ENCODE results near the gene DHPS.
"Not testable (repeated sequence)": the region's sequence is repeated elsewhere in the genome, so short reads cannot be mapped to it uniquely, and the experiment has no call there.

The DHPS gene

DNA sequence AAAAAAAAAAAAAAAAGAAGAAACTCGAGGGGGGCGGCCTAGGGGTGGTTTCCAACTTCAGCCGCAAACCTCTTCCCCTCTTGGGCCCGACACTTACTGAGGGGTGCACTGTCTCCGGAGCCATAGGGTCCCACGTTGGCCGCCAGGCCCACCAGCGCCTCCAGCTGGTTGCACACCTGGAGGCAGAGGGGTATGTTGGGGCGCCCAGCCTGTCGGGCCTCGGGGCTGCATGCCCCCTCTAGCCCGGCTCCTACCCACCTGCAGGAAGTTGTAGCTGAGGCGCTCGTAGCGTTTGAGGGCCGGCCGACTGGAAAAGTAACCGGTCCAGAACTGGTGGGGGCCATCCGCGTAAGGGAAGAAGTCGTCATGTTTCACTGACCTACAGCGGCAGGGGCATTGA lies 23.7 kb downstream of the DHPS start:
- DNase-seq (ENCODE audit: low spot score): no peak
- peaks cover 44% of the 10 kb centered on the region for H3K36me3 Mint-ChIP-seq (ENCODE audit: low read depth)
- no peak overlapping the region for H3K4me3 Mint-ChIP-seq
- H3K27me3 Mint-ChIP-seq (ENCODE audit: low read depth): no peaks in the 10 kb centered on the region
- no peak overlapping the region for H3K27ac Mint-ChIP-seq
- H3K4me1 Mint-ChIP-seq (ENCODE audit: low read depth): no peaks in the 10 kb centered on the region
- no peaks in the 10 kb centered on the region for H3K9me3 Mint-ChIP-seq

DNA sequence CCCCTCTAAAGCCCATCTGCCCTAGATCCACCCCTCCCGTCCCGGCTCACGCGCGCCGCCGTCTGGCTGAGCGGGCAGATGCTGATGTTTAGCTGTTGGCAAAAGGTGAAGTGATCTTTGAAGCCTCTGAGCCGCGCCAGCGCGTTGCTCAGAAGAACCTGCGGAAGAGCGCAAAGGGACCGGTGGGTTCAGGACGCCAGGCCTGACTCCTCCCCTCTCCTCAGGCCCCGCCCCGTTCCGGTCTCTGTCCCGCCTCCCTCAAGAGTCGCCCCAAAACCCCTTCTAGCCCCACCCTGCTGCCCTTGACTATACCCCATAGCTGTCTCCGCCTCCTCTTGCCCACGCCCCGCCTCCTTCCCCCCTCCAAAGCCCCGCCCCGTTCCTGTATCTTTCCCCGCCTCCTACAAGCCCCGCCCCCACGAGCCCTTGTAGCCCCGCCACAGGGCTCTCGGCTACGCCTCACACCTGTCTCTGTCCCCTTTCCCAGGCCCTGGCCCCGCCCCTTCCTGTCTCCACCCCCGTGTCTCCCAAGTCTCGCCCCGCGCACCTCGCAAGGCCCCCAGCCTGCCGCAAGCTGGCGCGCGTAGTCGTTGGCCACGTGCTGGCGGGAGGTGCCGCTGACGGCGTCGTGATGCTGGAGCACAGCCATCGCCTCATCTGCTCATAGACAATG lies 24.6 kb downstream of the DHPS start:
- no peak for DNase-seq (ENCODE audit: low spot score)
- H3K4me3 Mint-ChIP-seq: no peak overlapping the region
- H3K9me3 Mint-ChIP-seq: no peaks in the 10 kb centered on the region
- no peaks in the 10 kb centered on the region for H3K4me1 Mint-ChIP-seq (ENCODE audit: low read depth)
- no peaks in the 10 kb centered on the region for H3K27me3 Mint-ChIP-seq (ENCODE audit: low read depth)
- peaks cover 44% of the 10 kb centered on the region for H3K36me3 Mint-ChIP-seq (ENCODE audit: low read depth)
- no peak overlapping the region for H3K27ac Mint-ChIP-seq

DNA sequence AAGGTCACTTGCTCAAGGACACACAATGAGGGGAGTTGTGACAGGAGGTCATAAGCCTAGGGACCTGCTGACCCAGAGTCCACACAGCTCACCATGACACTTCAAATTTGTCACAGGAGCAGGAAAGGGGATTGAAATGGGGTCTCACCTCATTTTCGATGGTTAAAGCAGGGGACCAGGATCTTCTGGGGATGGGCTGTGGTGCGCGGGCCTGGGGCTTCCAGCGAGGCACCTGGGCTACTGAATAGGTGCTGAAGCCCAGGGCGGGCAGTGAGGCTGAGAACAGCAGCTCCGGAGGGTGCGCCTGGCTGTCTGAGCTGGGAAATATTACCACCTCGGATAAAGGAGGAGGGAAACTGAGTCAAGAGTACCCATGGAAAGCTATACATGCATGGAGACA lies 26.1 kb downstream of the DHPS start:
- no peaks in the 10 kb centered on the region for H3K27me3 Mint-ChIP-seq (ENCODE audit: low read depth)
- DNase-seq (ENCODE audit: low spot score): no peak
- no peak overlapping the region for H3K27ac Mint-ChIP-seq
- H3K4me1 Mint-ChIP-seq (ENCODE audit: low read depth): no peaks in the 10 kb centered on the region
- no peak overlapping the region for H3K4me3 Mint-ChIP-seq
- peaks cover 46% of the 10 kb centered on the region for H3K36me3 Mint-ChIP-seq (ENCODE audit: low read depth)
- H3K9me3 Mint-ChIP-seq: no peaks in the 10 kb centered on the region

DNA sequence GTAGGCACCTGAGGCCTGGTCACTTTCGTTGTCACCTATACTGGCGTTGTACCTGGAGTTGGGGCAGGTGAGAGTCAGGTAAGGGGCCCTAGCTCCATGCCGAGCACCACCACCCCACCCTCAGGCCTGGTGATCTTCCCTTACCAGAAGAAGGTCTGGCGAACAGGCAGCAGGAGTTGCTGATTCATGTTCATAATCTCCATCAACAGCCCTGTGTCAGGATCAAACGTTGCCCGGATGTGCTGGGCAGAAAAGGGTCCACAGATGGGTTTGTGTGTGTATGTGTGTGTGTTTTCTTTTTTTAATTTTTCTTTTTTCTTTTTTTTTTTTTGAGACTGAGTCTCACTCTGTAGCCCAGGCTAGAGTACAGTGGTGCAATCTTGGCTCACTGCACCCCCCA lies 29.5 kb downstream of the DHPS start:
- Mint-ChIP-seq H3K27me3 (ENCODE audit: low read depth) (no peaks in the 10 kb centered on the region), H3K36me3 (ENCODE audit: low read depth) (peaks cover 40% of the 10 kb centered on the region), H3K9me3 (no peaks in the 10 kb centered on the region), H3K4me1 (ENCODE audit: low read depth) (no peaks in the 10 kb centered on the region), H3K4me3 (no peak overlapping the region), H3K27ac (no peak overlapping the region)
- DNase-seq (ENCODE audit: low spot score): no peak

DNA sequence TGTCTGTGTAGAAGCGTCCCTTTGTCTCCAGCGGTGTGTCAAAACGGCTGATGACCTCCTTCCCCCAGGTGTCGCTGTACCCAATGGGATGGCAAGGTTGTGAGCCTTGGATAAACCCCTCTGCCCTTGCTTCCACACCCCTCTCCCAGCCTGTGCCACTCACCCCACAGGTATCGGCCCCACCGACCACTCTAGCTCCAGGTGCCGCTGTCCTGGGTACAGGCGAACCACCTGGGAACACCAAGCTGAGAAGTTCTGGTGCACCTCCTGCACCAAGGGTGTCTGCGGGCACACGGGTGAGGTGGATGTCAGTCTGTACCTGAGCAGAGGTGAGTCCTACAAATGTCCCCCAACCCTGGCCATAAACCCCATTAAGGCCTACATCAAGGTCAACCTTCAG lies 31.7 kb downstream of the DHPS start:
- Mint-ChIP-seq H3K4me3 (no peak overlapping the region), H3K27me3 (ENCODE audit: low read depth) (no peaks in the 10 kb centered on the region), H3K9me3 (no peaks in the 10 kb centered on the region), H3K4me1 (ENCODE audit: low read depth) (no peaks in the 10 kb centered on the region), H3K36me3 (ENCODE audit: low read depth) (peaks cover 18% of the 10 kb centered on the region), H3K27ac (no peak overlapping the region)
- DNase-seq (ENCODE audit: low spot score): no peak

DNA sequence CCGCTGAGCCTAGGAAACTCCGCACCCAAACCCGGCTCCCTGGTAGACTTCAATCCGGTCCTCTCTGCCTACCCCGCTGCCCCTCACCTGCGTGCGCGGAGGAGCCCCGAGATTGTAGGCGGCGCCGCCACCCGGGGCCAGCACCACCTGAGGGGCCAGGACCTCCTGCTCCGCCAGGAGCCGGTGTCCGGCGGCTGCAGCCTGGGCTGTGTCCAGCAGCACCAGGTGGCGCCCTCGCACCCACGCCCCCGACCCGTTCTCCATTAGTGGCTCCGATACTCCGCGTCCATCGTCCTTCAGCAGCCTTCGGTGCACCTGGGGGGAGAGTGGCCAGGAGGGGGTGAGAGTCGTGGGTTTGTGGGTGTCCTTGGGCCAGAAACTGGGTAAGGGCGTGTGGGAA lies 33.6 kb downstream of the DHPS start:
- no peaks in the 10 kb centered on the region for H3K4me1 Mint-ChIP-seq (ENCODE audit: low read depth)
- H3K27ac Mint-ChIP-seq: no peak overlapping the region
- no peaks in the 10 kb centered on the region for H3K27me3 Mint-ChIP-seq (ENCODE audit: low read depth)
- H3K9me3 Mint-ChIP-seq: no peaks in the 10 kb centered on the region
- no peak overlapping the region for H3K4me3 Mint-ChIP-seq
- no peak for DNase-seq (ENCODE audit: low spot score)
- peaks cover 25% of the 10 kb centered on the region for H3K36me3 Mint-ChIP-seq (ENCODE audit: low read depth)

DNA sequence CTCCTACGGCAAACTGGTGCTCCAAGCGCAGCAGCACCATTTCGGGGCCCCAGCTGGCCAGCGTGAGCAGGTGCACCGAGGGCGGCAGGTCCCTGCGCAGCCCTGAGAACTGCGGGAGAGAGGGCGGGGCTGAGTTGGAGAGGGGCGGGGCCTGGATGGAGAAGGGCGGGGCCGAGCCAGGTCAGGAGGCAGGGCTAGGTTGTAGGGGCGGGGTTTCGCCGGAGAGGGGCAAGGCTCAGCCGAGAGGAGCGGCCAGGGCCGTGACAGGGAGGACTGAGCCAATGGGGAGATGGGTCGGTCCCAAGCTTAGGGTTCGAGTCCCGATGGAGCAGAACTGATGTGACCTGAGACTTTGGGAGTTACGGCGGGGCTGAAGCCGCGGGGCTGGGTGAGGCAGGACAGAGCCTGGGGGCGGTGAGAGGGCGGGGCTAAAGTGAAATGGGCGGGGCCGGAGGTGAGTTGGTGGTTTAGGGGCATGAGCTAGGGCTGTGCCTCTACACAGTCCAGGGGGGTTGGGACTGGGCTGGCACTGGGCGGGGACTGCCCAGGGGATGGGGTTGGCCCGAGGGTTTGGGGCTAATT lies 34.1 kb downstream of the DHPS start:
- no peaks in the 10 kb centered on the region for H3K9me3 Mint-ChIP-seq
- no peaks in the 10 kb centered on the region for H3K27me3 Mint-ChIP-seq (ENCODE audit: low read depth)
- H3K4me1 Mint-ChIP-seq (ENCODE audit: low read depth): no peaks in the 10 kb centered on the region
- H3K4me3 Mint-ChIP-seq: no peak overlapping the region
- H3K27ac Mint-ChIP-seq: peak overlapping the region; percentile 36
- H3K36me3 Mint-ChIP-seq (ENCODE audit: low read depth): peaks cover 25% of the 10 kb centered on the region
- DNase-seq (ENCODE audit: low spot score): no peak

DNA sequence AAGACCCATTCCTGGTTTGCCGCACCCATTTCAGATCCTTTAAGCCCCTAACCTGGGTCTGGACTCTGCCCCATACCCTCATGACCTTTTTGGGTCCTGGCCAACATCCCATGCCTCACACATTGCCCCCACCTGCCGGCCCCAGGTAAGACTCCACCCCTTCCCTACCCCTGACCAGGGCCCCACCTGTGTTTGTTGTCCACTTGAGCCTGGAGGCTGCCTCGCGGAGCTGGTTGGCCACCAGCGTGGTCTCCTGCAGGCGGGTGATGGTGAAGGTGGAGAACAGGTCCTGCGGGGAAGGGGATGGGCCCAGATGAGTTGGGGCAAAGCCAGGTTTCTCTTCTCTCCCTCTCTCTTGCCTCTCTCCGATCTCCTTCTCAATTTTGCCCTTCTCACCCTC lies 34.6 kb downstream of the DHPS start:
- no peaks in the 10 kb centered on the region for H3K4me1 Mint-ChIP-seq (ENCODE audit: low read depth)
- H3K27ac Mint-ChIP-seq: no peak overlapping the region
- no peak overlapping the region for H3K4me3 Mint-ChIP-seq
- H3K36me3 Mint-ChIP-seq (ENCODE audit: low read depth): peaks cover 25% of the 10 kb centered on the region
- H3K9me3 Mint-ChIP-seq: no peaks in the 10 kb centered on the region
- H3K27me3 Mint-ChIP-seq (ENCODE audit: low read depth): no peaks in the 10 kb centered on the region
- DNase-seq (ENCODE audit: low spot score): no peak

DNA sequence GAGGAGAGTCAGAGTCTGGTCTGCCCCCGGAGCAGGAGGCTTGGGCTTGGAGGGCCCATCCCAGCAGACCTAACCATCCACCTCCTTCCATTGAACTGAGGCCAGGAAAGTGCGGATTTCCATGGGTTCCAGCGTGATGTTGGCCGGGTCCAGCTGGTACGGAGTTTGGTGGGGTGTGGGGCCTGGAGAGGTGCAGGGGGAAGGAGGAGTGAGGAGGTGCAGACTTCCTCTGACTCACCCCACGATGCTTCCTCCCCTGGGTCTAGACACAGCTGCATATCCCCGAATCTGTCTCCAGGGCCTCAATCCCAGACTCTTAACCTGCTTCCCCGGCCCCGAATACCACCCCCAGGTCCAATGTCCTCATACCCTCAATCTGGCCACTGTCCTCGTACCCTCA lies 35.1 kb downstream of the DHPS start:
- Mint-ChIP-seq H3K4me1 (ENCODE audit: low read depth) (no peaks in the 10 kb centered on the region), H3K36me3 (ENCODE audit: low read depth) (peaks cover 21% of the 10 kb centered on the region), H3K27ac (no peak overlapping the region), H3K9me3 (no peaks in the 10 kb centered on the region), H3K4me3 (no peak overlapping the region), H3K27me3 (ENCODE audit: low read depth) (no peaks in the 10 kb centered on the region)
- no peak for DNase-seq (ENCODE audit: low spot score)

DNA sequence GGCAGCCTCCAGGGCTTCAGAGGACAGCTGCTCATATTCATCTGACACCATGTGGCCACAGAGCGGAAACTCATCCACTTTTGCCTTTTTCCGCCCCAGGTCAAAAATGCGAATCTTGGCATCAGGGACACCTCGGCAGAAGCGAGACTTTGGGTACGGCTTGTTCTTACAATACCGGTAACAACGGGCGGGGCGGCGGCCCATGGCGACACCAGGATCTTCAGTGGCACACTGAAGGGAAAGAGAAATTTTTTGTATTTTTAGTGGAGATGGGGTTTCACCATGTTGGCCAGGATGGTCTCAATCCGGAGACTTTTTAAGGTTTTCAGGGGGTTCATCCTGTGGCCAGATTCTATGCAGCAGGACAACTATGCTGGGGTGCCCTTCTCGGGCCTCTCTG lies 38.0 kb downstream of the DHPS start:
- peaks cover 10% of the 10 kb centered on the region for H3K36me3 Mint-ChIP-seq (ENCODE audit: low read depth)
- not testable (repeated sequence) for H3K4me1 Mint-ChIP-seq (ENCODE audit: low read depth); H3K27ac Mint-ChIP-seq; H3K9me3 Mint-ChIP-seq; H3K27me3 Mint-ChIP-seq (ENCODE audit: low read depth); DNase-seq (ENCODE audit: low spot score); H3K4me3 Mint-ChIP-seq

DNA sequence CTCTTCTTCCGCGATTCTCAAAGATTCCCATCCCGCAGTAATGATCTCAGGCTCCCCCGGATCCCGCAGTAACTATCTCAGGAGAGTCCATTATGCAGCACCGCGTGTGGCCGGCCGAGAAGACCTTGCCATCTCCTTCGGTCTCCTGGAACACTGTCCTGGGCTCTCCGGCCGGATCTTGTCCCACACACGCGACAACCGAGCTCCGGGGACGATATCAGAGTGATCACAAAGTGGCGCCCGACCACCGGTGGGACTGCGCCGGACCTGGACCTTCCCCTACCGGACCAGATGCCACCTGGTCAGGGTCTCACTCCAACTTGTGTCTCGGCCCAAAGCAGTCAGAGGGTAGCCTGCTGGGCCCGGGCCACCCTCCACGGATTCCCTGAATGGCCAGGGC lies 39.2 kb downstream of the DHPS start:
- Mint-ChIP-seq H3K27me3 (ENCODE audit: low read depth) (no peaks in the 10 kb centered on the region), H3K4me1 (ENCODE audit: low read depth) (peaks cover 8% of the 10 kb centered on the region), H3K9me3 (no peaks in the 10 kb centered on the region), H3K4me3 (no peak overlapping the region), H3K27ac (no peak overlapping the region), H3K36me3 (ENCODE audit: low read depth) (peaks cover 7% of the 10 kb centered on the region)
- no peak for DNase-seq (ENCODE audit: low spot score)

DNA sequence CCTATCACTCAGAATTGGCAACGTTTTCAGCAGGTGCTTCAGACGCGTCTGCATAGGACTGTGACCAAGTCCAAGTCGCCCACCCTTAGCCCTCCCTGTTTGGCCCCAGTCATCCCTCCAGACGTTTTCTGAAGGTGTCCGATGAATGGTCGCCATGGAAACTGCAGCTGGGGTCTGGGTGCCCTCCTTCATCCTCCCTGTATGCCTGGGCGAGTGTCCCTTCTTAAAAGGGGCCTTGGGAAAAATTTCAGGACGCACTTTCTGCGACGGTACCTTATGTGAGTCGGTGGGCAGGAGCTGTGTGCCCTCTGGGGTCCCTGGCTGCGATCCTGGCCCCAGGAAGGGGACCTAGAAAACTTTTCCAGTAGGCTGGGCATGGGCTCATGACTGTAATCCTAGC lies 40.2 kb downstream of the DHPS start:
- no peak for DNase-seq (ENCODE audit: low spot score)
- H3K4me1 Mint-ChIP-seq (ENCODE audit: low read depth): peaks cover 8% of the 10 kb centered on the region
- H3K27me3 Mint-ChIP-seq (ENCODE audit: low read depth): no peaks in the 10 kb centered on the region
- no peak overlapping the region for H3K4me3 Mint-ChIP-seq
- H3K36me3 Mint-ChIP-seq (ENCODE audit: low read depth): peaks cover 10% of the 10 kb centered on the region
- no peak overlapping the region for H3K27ac Mint-ChIP-seq
- no peaks in the 10 kb centered on the region for H3K9me3 Mint-ChIP-seq

DNA sequence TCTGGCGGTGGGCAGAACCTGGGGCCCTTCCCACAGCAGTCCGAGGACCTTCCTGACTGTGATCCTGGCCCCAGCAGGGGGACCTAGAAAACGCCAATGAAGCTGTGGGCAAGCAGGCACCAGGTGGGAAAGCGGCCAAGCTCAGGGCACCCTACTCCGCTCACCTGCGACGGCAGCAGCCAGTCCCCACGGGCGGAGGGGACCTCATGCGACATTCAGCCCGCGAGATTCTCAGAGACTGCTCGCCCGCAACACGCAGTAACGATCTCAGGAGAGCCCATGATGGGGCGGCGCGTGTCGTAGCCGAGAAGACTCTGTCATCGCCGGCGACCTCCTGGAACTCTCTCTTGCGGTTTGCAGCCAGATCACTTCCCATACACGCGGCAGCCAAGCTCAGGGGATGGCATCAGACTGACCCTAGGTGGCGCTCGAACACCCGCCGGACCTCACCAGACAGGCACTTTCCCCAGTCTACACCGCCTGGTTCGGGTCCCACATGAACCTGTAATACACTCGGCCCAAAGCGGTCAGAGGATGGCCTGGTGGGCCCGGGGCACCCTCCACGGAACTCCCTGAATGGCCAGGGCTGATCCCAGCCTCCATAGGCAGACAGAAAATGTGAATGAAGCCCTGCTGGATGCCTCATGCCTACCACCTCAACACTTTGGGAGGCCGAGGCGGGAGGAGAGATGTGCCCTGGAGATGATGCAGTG lies 41.6 kb downstream of the DHPS start:
- peaks cover 8% of the 10 kb centered on the region for H3K4me1 Mint-ChIP-seq (ENCODE audit: low read depth)
- peak overlapping the region; percentile 63 for H3K4me3 Mint-ChIP-seq
- peak overlapping the region; percentile 60 for H3K27ac Mint-ChIP-seq
- DNase-seq (ENCODE audit: low spot score): peak; percentile 85
- H3K9me3 Mint-ChIP-seq: no peaks in the 10 kb centered on the region
- no peaks in the 10 kb centered on the region for H3K27me3 Mint-ChIP-seq (ENCODE audit: low read depth)
- H3K36me3 Mint-ChIP-seq (ENCODE audit: low read depth): peaks cover 13% of the 10 kb centered on the region

DNA sequence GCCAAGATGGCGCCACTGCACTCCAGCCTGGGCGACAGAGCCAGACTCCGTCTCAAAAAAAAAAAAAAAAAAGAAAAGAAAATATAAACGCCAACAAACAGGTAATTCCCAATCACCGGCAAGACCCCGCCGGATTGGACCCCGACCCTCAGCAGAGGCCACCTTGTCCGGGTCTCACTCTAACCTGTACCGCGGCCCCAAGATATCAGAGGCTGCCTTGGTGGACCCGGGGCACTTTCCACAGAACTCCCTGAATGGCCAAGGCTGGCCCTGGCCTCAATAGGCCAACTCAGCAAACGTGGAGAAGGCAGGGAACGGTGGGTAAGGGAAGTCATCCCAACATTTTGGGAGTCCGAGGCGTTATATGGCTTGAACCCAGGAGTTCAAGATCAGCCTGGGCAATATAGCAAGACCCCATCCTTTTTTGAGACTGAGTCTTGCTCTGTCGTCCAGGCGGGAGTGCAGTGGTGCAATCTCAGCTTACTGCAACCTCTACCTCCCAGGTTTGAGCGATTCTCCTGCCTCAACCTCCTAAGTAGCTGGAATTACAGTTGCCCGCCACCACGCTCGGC lies 43.0 kb downstream of the DHPS start:
- DNase-seq (ENCODE audit: low spot score): no peak
- no peak overlapping the region for H3K27ac Mint-ChIP-seq
- peaks cover 19% of the 10 kb centered on the region for H3K36me3 Mint-ChIP-seq (ENCODE audit: low read depth)
- H3K9me3 Mint-ChIP-seq: no peaks in the 10 kb centered on the region
- no peak overlapping the region for H3K4me3 Mint-ChIP-seq
- H3K4me1 Mint-ChIP-seq (ENCODE audit: low read depth): peaks cover 8% of the 10 kb centered on the region
- H3K27me3 Mint-ChIP-seq (ENCODE audit: low read depth): no peaks in the 10 kb centered on the region
